ENCODE results near the gene NBEA. TPM values are rescaled to one million over a fixed set of nuclear protein-coding genes. Genes with fewer than 3 reads are reported as not detected.

Gene NBEA
- total RNA-seq, 3 donors from 2014 or later (not counting 1 experiment from before 2014, with no cell fraction given): 0.27 to 0.66 (median 0.33) TPM

- Mint-ChIP-seq H3K4me3 (peak overlapping the region; percentile 68), H3K4me1 (peaks cover 24 to 25% of the 10 kb centered on the region in 2 donors), H3K9me3 (no peaks in the 10 kb centered on the region), H3K36me3 (peaks cover 7% of the 10 kb centered on the region), H3K27me3 (ENCODE audit: low read depth in 2 of 2) (peaks cover 42 to 52% of the 10 kb centered on the region in 2 donors), H3K27ac (no peak overlapping the region)
- intact Hi-C loops (cut with micrococcal nuclease): no loop called here
- DNase-seq (peak in 1 of 2 donors; percentile 1), ATAC-seq (peak in 1 of 3 donors; percentile 39)
- H3K36me3 ChIP-seq (ENCODE audit: control insufficient read depth, insufficient read depth, low read length): no peaks in the 10 kb centered on the region
- H3K4me1 ChIP-seq (ENCODE audit: control insufficient read depth, insufficient read depth, low read length): peaks cover 22% of the 10 kb centered on the region
- peaks cover 58% of the 10 kb centered on the region for H3K27me3 ChIP-seq (ENCODE audit: control insufficient read depth, insufficient read depth, low read length)
- peaks cover 9% of the 10 kb centered on the region for H3K9me3 ChIP-seq (ENCODE audit: control insufficient read depth, insufficient read depth, low read length)
- H3K27ac ChIP-seq (ENCODE audit: low read length): no peak overlapping the region
- no peak for TF ChIP-seq CTCF (IDR thresholded peaks at IDR 0.05)
- H3K4me3 ChIP-seq (ENCODE audit: low read length): no peak overlapping the region
- WGBS (ENCODE audit: insufficient coverage): 10% methylated on average over 68 of the region's 68 CpGs
These were observed 528.9 kb downstream of the NBEA start for GRCh38 chr13:35470671-35471661.

GRCh38 chr13:35471706-35472322 lies 529.7 kb downstream of the NBEA start:
- Histone ChIP-seq H3K4me1 (ENCODE audit: control insufficient read depth, insufficient read depth, low read length) (peaks cover 30% of the 10 kb centered on the region), H3K27ac (ENCODE audit: low read length) (no peak overlapping the region), H3K4me3 (ENCODE audit: low read length) (no peak overlapping the region), H3K36me3 (ENCODE audit: control insufficient read depth, insufficient read depth, low read length) (no peaks in the 10 kb centered on the region), H3K27me3 (ENCODE audit: control insufficient read depth, insufficient read depth, low read length) (peaks cover 62% of the 10 kb centered on the region), H3K9me3 (ENCODE audit: control insufficient read depth, insufficient read depth, low read length) (peaks cover 12% of the 10 kb centered on the region)
- no peak for ATAC-seq
- DNase-seq: no peak
- Mint-ChIP-seq H3K36me3 (peaks cover 7% of the 10 kb centered on the region), H3K27me3 (ENCODE audit: low read depth in 2 of 2) (peaks cover 50 to 60% of the 10 kb centered on the region in 2 donors), H3K4me3 (peak overlapping the region; percentile 51), H3K9me3 (no peaks in the 10 kb centered on the region), H3K4me1 (peaks cover 33 to 34% of the 10 kb centered on the region in 2 donors), H3K27ac (no peak overlapping the region)
- intact Hi-C loops (cut with micrococcal nuclease): no loop called here
- WGBS (ENCODE audit: insufficient coverage): 34% methylated on average over 25 of the region's 28 CpGs
- no peak for TF ChIP-seq CTCF (IDR thresholded peaks at IDR 0.05)

- WGBS (ENCODE audit: insufficient coverage): 39% methylated on average over 6 of the region's 7 CpGs
- Histone ChIP-seq H3K27me3 (ENCODE audit: control insufficient read depth, insufficient read depth, low read length) (peaks cover 68% of the 10 kb centered on the region), H3K27ac (ENCODE audit: low read length) (no peak overlapping the region), H3K9me3 (ENCODE audit: control insufficient read depth, insufficient read depth, low read length) (peaks cover 12% of the 10 kb centered on the region), H3K36me3 (ENCODE audit: control insufficient read depth, insufficient read depth, low read length) (no peaks in the 10 kb centered on the region), H3K4me1 (ENCODE audit: control insufficient read depth, insufficient read depth, low read length) (peaks cover 30% of the 10 kb centered on the region), H3K4me3 (ENCODE audit: low read length) (no peak overlapping the region)
- DNase-seq (no peak), ATAC-seq (no peak)
- Mint-ChIP-seq H3K27ac (no peak overlapping the region), H3K9me3 (no peaks in the 10 kb centered on the region), H3K4me1 (peaks cover 35 to 39% of the 10 kb centered on the region in 2 donors), H3K4me3 (no peak overlapping the region), H3K27me3 (ENCODE audit: low read depth in 2 of 2) (peaks cover 54 to 66% of the 10 kb centered on the region in 2 donors), H3K36me3 (peaks cover 7% of the 10 kb centered on the region)
- intact Hi-C loops (cut with micrococcal nuclease): no loop called here
- TF ChIP-seq CTCF (IDR thresholded peaks at IDR 0.05): no peak
These were observed 530.3 kb downstream of the NBEA start for GRCh38 chr13:35472323-35472881.

Data from natural killer cell (primary cell).